Measurements from ENCODE around the gene TAF1C. TPM values are rescaled to one million over a fixed set of nuclear protein-coding genes. Genes with fewer than 3 reads are reported as not detected.

The TAF1C gene
- total and polyA plus RNA-seq, 2 of the 4 experiments (the other 2 are of a cell fraction): 7.3 to 35.5 TPM

DNA sequence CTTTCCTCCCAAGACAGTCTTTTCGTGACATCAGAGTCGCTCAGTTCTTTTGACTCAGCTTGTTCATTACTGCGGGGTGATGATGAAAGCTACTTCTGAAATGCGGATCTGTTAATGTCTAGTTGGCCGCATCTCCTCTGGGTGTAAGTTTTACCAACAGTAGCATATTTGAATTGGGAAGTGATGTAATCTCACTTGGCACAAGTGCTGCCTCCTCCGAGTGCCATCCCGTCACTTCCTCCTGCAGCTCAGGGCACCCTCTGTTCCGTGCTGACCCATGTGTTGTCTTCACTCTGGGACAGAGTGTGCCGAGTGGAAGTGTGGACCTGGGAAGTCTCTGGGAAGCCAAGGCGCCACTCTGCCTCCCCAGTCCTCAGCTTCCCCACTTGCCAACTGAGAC lies 13.0 kb upstream of the TAF1C start:
- H2BK20ac ChIP-seq (ENCODE audit: low read depth, low read length): no peak overlapping the region
- H4K8ac ChIP-seq (ENCODE audit: low read depth in 2 of 2, low read length in 2 of 2): no peak overlapping the region
- no peaks in the 10 kb centered on the region for H3K9me1 ChIP-seq (ENCODE audit: insufficient read depth, low read length)
- H4K5ac ChIP-seq (ENCODE audit: low read depth, low read length): no peak overlapping the region
- no peak overlapping the region for H3K4ac ChIP-seq (ENCODE audit: low read depth, low read length)
- H3K27ac ChIP-seq (ENCODE audit: insufficient read depth, low read length): no peak overlapping the region
- no peak overlapping the region for H3K14ac ChIP-seq (replicated peaks; ENCODE audit: low read depth, low read length)
- ChIA-PET POLR2A (ENCODE audit: unreplicated experiment) (no interaction called here), CTCF (interaction anchor here (1.2 kb wide), 1 partner anchor 13 kb away, joined by 3 read pairs; no protein-coding TSS in a partner anchor)
- no peak overlapping the region for H3K9ac ChIP-seq (ENCODE audit: low read depth, low read length)
- H2BK15ac ChIP-seq (ENCODE audit: low read depth, low read length): no peak overlapping the region
- no peak overlapping the region for H3K56ac ChIP-seq (ENCODE audit: extremely low read depth, insufficient read depth, low read length)
- no peaks in the 10 kb centered on the region for H3K79me1 ChIP-seq (ENCODE audit: low read depth in 1 of 2, low read length in 2 of 2)
- H2AK9ac ChIP-seq (replicated peaks; ENCODE audit: low read depth, low read length, poor library complexity): no peak overlapping the region
- DNase-seq (no peak), ATAC-seq (ENCODE audit: low read depth) (no peak)
- no peak overlapping the region for H3K18ac ChIP-seq (ENCODE audit: low read depth, low read length)
- H2AFZ ChIP-seq (replicated peaks; ENCODE audit: low read length, poor library complexity): no peak overlapping the region
- no peak overlapping the region for H2BK120ac ChIP-seq (ENCODE audit: low read depth, low read length)
- H3K4me1 ChIP-seq (ENCODE audit: control insufficient read depth, insufficient read depth, low read length): peaks cover 2% of the 10 kb centered on the region; the same call in 1 of the 2 replicates
- H3K4me2 ChIP-seq (ENCODE audit: low read depth, low read length): no peak overlapping the region
- no peak overlapping the region for H3K4me3 ChIP-seq (ENCODE audit: insufficient read depth, low read depth, low read length)
- intact Hi-C loops (cut with micrococcal nuclease) (no loop called here), dilution Hi-C loops (cut with HindIII; ENCODE audit: low sequenced_read_pairs, unreplicated experiment) (no loop called here), in situ Hi-C loops (cut with MboI; ENCODE audit: low sequenced_read_pairs) (no loop called here)
- no peaks in the 10 kb centered on the region; the same call in 1 of the 2 replicates for H4K20me1 ChIP-seq (ENCODE audit: insufficient read depth, low read length)
- H3K27me3 ChIP-seq (ENCODE audit: control insufficient read depth, insufficient read depth, low read length): peaks cover 16% of the 10 kb centered on the region
- no peak overlapping the region for H4K91ac ChIP-seq (ENCODE audit: insufficient read depth, low read depth, low read length)
- H3K36me3 ChIP-seq (ENCODE audit: control insufficient read depth, insufficient read depth, low read length): no peaks in the 10 kb centered on the region
- no peak overlapping the region for H3K23ac ChIP-seq (ENCODE audit: low read depth, low read length)
- BruUV-seq (replicated peaks): no TSS peak
- H2BK5ac ChIP-seq (ENCODE audit: low read depth, low read length, poor library complexity, severe bottlenecking): no peak overlapping the region
- 74% methylated on average over 3 of the region's 10 CpGs; no CpG with 5 or more reads in 1 of the 2 experiments for WGBS, 2 experiments (ENCODE audit: extremely low coverage in 2 of 2, insufficient read length in 1 of 2)
- no peak overlapping the region for H2AK5ac ChIP-seq (ENCODE audit: low read depth, low read length)
- H3K9me3 ChIP-seq (ENCODE audit: control insufficient read depth, insufficient read depth, low read length): no peaks in the 10 kb centered on the region
- TF ChIP-seq CEBPB (IDR thresholded peaks at IDR 0.05; ENCODE audit: low read depth, low read length) (no peak), FOS (IDR thresholded peaks at IDR 0.05; ENCODE audit: low read depth, low read length) (no peak), POLR2A (IDR thresholded peaks at IDR 0.05; ENCODE audit: low read depth, low read length) (no peak), NFE2L2 (IDR thresholded peaks at IDR 0.05; ENCODE audit: low read depth, low read length) (no peak), RCOR1 (IDR thresholded peaks at IDR 0.05; ENCODE audit: insufficient replicate concordance, low read length) (no peak), RFX5 (IDR thresholded peaks at IDR 0.05; ENCODE audit: low read depth, low read length) (no peak), MAFK (IDR thresholded peaks at IDR 0.05; ENCODE audit: low read depth, low read length) (no peak)
- TF ChIP-seq, protein P1, sequence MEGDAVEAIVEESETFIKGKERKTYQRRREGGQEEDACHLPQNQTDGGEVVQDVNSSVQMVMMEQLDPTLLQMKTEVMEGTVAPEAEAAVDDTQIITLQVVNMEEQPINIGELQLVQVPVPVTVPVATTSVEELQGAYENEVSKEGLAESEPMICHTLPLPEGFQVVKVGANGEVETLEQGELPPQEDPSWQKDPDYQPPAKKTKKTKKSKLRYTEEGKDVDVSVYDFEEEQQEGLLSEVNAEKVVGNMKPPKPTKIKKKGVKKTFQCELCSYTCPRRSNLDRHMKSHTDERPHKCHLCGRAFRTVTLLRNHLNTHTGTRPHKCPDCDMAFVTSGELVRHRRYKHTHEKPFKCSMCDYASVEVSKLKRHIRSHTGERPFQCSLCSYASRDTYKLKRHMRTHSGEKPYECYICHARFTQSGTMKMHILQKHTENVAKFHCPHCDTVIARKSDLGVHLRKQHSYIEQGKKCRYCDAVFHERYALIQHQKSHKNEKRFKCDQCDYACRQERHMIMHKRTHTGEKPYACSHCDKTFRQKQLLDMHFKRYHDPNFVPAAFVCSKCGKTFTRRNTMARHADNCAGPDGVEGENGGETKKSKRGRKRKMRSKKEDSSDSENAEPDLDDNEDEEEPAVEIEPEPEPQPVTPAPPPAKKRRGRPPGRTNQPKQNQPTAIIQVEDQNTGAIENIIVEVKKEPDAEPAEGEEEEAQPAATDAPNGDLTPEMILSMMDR (conservative IDR thresholded peaks at IDR 0.05; ENCODE audit: low read depth, low read length): no peak
